HL-60/S4 treated with retinoic acid at 250 ng/mL for 4 days and 3 days (cell line): ENCODE results near the gene BRF1.

Experiments used
- in situ Hi-C: fragments of 300-500 bp; cut with MboI; formaldehyde crosslinking; loops from 2 replicates; pipeline ENCODE4 v1.7.0; 2022; ENCODE audit warnings: low sequenced_read_pairs

Gene BRF1

DNA sequence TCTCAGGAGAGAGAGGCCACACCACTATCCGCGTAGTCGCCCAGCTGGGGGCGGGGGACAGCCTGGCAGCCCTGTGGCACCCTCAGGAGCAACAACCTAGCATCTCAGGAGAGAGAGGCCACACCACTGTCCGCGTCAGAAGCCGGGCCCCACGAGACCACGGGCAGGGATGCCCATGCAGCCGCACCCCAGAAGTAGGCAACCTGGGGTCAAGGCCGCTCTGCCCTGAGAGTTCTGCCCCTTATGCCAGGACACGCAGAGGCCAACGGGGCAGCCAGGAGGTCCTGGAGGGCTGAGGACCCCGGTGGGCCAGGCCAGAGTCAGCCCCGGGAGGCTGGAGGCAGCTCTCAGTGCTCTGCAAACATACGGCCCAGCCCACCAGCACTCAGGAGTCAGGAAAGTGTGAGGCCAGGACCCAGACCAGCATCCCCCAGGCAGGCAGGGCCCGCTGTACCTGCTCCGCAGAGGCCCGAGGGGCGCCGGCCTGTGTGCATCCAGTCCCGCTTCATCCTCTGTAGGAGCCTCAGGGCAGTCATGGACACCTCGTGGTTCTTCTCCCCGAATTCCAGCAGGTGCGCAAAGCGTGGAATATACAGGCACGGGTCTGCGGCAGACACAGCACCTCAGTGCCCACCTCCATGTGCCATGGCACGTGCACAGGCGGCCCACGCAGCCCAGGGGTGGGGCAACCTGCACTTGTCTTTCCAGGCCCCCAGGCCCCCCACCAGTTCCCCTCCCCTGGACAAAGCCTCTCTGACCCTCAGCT, 59.8 kb downstream of the BRF1 start:
- in situ Hi-C loops, result no loop called here

DNA sequence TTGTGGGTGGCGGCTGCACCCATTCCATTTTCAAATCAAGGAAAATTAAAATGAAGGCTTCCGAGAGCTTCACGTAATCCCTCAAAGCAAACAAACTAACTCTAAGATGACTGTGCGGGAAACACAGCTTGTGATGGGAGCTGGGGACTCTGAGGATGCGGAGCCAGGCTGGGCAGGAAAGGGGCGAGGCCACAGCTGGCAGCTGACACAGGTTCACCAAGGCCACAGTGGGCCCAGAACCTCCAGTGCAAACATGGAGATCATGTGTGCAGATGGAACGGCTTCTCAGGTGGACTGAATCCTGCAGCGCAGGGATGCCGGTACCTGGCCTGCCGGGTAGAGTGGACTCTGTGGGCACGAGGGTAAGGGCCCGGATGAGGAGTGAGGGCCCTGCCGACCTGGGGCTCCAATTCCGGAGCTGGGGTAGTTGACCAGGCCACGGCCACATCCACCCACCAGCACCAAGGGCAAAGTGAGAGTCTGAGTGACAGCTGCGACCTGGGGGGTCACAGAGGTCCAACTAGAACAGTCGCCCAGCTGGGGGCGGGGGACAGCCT, 71.6 kb downstream of the BRF1 start:
- in situ Hi-C loops, result no loop called here

DNA sequence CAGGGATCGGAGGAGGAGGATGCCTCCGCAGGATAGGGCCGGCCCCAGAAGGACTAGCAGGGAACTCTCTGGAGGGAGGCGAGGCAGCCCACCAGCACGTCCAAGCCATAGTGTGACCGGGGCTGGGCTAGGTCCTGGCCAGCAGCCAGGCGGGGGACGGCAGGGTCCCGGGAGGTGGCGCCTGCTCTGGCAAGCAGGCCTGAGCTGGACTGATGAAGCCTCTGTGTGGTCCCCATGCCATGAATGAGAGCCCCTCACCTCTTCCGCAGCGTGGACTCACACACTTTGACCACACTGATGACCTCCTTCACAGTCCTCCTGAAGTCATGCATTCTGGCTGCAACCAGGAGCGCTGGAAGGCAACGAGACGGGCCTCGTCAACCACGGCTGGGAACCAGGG, 72.2 kb downstream of the BRF1 start:
- in situ Hi-C loops, result no loop called here

DNA sequence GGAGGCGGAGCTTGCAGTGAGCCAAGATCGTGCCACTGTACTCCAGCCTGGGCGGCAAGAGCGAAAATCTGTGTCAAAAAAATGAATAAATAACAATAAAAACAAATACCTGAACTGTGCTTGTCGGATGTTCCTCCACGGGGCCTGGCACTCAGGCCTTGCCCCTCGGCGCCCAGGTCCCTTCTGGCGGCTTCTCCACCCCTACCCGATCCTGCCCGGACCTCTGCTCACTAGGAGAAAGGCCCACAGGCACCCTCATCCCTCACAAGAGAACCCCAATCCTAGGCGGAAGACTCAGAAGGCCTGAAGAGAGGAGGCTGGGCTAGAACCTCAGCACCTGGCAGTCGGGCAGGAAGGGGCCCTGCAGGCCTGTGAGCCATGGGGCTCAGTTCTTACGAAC, 73.5 kb downstream of the BRF1 start:
- in situ Hi-C loops, result no loop called here

DNA sequence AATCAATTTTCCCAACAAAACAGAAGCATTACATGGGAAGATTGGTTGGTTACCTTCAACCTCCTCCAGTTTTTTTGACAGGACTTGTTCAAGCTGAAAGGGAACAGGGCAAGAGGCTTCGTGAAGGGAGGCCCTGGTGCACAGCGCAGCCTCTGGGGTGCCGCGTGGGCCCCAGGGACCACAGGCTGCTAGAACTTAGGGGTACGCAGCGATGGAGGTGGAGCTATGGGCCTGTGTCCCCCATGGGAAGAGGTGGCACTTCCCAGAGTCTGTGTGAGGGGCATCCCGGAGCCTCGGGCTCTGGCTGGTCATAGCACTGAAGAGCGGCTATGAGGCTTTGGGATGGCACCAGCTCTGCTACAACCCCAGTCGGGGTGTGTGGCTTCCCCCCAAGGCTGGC, 74.6 kb downstream of the BRF1 start:
- in situ Hi-C loops, result no loop called here

DNA sequence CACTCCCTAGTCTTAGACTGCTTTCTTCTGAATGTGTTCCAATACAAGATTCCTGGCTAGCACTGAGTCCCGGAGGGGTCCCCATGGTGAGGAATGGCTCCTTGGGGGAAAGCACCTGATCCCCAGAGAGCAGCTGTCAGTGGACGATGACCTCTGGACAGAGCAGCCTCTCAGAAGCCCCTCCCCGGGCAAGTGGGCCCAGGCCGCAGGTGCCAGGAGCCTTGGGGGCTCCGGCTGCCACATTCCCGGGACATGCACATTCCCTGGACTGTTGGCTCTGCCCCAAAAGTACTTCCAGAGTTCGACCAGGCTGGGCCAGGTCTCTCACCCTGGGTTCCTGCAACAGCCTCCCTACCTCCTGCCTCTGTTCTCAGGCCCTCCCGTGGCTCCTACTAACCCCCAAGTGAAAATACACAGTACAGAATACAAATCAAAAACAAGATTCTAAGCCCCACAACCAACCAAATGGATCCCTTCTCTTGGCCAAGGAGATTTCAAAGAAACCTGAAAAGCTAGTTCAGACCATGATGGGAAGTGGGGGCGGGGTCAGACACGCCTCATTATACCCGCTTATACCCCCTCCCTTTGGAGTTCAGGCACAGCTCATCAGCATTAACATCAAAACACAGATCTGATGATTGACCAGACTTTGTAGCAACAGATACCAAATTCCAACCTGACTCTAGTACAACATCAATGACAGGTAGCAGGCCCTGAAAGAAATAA, 75.8 kb downstream of the BRF1 start:
- in situ Hi-C loops, result no loop called here

DNA sequence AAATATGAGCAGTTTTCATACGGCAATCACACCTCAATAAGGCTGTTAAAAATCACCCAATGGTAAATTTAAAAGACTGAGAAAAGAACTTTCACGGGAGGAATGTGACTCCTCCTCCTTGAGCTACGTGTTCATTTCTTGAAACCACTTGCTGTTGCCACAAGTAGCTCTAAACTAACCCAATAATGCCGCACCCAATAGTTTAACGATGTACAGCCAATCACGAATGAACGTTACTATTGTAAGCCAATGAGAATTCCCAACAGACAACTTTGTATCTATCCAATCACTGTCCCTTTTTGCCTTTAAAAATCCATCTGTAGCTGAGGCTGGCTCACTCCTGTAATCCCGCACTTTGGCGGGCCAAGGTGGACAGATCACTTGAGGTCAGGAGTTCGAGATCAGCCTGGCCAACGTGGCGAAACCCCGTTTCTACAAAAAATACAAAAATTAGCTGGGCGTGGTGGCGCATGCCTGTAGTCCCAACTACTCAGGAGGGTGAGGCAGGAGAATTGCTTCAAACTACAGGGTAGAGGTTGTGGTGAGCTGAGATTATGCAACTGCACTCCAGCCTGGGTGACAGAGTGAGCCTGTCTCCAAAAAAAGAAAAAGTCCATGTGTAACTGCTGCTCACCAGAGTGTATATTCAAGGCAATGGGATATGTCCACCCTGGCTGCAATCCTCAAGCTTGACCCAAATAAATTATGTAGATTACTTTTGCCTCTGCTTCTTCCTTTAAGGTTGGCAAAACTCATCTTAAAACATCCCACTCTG, 76.8 kb downstream of the BRF1 start:
- in situ Hi-C loops, result no loop called here

DNA sequence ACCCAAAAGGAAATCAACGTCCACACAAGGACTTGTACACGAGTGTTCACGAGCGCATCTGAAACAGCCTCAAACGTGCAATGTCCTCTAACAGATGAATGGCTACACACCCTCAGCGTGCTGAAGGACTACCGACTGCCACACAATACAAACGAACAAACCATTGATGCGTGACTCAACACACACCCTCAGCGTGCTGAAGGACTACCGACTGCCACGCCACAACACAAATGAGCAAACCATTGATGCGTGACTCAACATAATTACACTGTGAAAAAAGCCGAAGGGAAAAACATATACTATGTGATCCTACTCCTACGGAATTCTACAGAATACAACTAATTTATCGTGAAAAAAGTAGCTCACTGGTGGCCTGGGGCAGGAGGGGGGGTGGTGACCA, 77.5 kb downstream of the BRF1 start:
- in situ Hi-C loops, result no loop called here

DNA sequence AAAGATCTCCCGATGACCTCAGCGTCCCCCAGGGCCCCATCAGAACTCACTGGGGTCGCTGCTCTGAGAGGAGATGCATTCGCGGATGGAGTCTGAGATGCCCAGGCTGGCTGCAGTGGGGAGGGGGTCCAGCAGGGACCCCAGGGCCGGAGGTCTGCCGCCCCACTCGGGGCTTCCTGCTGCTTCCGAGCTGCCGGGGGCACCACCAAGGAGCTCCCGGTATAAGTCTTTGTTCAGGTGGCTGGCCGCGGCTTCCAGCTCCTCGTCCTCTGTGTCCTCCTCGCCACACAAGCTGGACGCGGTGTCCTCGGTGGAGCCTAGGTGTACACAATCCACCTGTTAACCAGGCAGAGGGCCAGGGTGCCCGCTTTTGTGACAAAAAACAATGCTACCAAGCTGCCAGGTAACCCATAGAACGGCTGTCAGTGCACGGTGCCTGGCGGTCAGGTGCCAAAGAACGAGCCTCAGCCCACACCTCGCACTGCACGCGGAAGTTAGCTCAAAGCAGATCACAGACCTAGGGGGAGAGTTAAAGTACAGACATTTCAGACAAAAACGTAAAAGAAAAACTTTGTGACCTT, 79.1 kb downstream of the BRF1 start:
- in situ Hi-C loops, result no loop called here

DNA sequence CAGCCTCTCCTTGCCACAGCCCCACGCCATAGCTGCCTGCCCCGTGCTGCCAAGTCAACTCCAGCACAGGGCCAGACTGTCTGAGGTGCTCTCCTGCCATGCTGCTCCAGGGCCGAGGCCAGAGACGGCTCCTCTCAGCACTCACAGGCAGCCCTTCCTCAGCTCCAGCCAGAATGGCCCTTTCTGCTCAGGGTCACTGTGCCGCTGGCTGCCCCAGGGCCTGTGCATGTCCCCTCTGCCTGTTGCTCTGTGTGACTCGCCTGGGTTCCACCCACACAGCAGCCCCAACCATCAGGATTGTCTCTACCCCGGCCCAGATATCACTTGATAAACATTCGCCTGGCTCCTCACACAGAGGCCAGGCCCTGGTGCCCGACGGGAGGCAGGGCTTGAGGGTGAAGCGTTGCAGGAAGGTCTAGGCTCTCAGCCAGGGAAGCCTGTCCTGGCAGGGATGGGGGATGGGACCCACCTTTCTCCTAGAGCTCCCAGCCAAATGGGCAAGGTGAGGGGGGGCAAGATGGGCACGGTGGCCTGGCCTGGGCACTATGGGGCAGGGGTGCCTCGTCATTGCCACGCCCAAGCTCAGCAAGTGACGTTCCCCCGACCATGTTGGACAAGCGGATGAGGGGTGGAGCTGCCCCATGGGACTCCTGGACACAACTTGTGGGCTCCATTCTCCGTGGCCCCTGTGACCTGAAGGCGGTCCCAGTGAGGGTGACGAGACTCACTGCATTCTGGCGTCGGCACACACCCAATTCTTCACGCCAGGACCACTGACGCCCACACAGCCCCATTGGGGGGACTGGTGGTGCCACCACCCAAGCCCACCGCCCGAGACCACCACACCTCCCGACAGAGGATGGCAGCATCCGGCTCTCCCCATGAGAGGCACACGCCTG, 79.9 kb downstream of the BRF1 start:
- in situ Hi-C loops, result no loop called here

DNA sequence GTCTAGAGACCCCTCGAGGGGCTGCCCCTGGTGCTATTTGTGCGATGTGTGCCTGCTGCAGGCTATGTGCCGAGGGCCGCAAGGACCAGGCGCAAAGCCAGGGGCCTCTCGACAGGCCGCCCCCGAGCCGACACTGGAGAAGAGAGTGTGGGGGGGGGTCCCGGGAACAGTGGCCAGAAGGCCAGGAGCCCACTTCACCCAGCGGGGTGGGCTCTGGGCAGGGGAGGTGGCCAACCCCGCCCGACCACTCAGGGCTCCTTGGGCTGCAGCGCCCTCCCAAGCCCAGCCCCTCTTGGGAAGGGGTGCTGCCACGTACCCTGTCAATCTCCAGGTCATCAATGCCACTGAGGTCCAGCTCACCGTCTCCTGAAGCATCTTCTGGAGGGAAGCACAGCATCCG, 81.0 kb downstream of the BRF1 start:
- in situ Hi-C loops, result no loop called here

DNA sequence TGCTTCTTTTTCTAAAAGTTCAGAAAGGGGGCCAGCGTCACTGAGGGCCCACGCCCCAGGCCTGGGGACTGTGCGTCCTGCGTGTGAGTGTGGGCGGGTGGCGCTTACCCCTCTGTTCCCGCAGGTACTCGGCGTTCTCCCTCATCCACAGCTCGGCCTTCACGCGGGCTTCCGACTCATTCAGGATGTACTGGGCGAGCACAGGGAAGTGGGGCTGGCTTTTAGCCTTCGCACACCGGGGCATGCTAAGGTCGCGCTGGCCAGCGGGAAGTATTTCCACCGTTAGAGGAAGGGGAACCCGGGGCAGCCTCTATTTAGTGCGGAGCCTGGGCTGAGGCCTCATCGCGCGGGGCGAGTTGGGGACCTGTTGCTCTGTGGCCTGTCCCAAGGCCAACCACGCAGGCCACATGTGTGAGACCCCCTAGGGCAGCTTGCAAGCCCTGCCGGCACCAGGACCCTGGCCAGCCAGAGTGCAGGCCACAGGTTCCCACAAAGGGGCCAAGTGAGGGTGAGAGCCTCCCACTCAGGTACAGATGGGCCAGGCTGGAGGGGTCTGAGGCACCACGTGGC, 81.7 kb downstream of the BRF1 start:
- in situ Hi-C loops, result no loop called here

DNA sequence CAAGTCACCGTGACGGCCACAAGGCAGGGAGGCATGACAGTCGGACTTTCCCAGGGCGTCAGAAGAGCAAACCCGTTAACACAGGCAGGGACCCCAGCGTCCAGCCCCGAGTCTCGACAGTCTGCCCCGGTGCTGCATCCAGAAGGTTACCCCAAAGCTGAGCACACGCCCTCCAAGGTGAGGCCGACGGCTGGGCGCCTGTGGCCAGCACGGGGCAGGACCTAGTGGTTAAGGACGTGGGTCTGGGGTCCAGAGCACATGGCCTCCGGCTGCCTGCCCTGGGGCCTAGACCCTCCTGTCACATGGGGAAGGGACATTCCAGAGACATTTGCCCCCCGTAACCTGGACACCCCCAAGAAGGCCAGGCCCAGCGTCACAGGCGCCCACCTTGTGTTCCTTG, 82.2 kb downstream of the BRF1 start:
- in situ Hi-C loops, result no loop called here

DNA sequence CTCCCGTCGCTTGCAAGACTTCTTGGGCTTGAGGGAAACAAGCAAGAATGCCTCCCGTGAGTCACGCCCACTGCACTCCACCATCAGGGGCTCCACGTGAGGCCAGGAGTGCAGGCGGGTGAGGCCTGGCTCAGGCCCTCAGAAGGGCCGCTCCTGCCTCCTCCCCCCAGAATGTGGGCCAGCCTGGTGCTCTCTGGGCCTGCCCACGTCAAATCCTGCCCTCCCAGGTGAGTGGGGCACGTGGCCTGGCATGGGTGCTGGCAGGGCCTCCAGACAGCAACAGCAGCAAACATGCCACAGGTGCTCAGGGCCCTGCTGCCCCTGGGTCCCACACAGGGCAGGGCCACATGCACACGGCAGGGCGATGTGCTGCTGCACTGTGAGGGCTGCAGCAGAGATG, 83.0 kb downstream of the BRF1 start:
- in situ Hi-C loops, result no loop called here

DNA sequence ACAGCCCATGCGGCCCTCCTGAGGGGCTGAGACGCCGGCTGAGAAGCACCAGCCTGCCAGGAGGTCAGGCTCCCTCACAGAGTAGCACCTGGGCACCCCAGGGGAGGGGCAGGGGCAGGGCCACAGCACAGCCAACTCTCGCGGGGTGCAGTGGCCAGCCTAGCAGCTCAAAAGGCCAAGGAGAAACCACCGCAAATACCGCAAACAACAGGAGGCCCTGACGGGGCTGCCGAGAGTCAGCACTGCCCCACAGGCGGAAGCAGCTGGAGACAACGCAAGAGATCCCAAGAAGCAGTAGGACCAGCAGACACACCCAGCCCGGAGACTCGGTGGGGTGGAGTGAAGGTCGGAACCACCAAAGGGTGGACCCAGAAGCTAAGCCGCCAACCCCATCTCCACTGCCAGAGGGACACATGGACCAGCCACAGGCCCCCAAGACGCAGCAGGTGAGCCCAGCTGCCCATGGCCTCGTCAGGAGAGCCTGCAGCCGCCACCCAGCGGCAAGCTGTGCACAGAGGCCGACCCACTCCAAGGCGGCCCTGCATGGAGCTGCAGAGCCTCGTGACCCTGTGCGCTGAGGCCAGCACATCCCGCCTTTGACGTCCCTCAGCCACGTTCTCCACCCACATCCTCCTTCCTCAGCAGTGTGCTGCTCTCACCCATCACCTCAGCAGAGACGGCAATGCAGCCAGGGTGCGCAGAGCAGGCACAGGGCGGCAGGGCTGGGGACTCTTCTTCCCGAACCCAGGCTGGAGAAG, 84.1 kb downstream of the BRF1 start:
- in situ Hi-C loops, result no loop called here

DNA sequence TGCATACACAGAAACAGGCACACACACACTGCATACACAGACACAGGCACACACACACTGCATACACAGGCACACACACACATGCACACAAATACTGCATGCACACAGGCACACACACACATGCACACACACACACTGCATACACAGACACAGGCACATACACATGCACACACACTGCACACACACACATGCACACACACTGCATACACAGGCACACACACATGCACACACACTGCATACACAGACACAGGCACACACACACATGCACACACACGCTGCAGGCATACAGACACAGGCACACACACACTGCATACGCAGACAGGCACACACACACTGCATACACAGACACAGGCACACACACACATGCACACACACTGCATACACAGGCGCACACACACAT, 85.2 kb downstream of the BRF1 start:
- in situ Hi-C loops, result no loop called here

DNA sequence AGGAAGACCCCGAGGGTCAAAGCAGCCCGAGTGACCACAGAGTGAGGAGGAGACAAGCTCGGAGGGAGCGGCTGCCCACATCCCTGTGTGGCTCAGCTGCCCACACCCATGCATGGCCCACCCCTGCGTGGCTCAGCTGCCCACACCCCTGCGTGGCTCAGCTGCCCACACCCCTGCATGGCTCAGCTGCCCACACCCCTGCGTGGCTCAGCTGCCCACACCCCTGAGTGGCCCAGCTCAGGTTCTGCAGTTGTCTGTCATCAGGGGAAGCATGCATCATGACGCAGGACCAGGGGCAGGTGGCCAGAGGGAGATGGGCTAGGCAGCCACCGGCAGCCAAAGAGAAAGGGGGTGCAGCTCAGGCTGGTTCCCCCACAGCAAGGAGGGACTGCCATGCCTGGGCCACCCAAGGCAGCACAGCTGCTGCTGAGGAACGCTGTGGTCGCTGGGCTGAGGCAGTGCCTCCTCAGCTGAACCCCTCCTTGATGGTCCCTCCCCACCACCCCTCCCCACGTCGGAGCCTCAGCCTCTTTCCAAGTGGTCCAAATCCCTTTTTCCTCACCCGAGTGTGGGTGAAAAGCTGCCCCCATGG, 86.4 kb downstream of the BRF1 start:
- in situ Hi-C loops, result no loop called here

DNA sequence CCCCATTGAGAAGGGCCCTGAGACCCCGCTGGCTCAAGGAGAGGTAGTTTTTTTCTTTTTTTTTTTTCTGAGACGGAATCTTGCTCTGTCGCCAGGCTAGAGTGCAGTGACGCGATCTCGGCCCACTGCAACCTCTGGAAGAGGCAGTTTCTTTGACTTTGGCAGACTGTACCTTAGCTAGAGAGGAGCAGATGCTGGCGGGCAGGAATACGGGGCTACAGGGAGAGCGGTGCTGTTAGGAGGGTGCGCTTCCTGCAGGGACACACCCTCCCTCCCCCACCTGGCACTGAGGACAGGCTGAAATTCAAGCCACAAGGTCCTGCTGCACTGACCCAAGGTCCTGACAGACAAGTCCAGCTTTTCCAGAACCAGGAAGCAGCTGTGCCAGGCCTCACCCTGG, 87.4 kb downstream of the BRF1 start:
- in situ Hi-C loops, result no loop called here
